OCI-LY1 (cell line): ENCODE measurements around the gene AP2A2.

ENCODE experiments used
- CTCF ChIP-seq: fragments of 200-600 bp; sonication (generic), shearing (Covaris generic); IDR thresholded peaks from 2 replicates; pipeline ENCODE4 v1.5.1; 2017; ENCODE audit warnings: mild to moderate bottlenecking, antibody characterized with exemption, low read length, moderate library complexity, mixed read lengths
- EZH2 ChIP-seq: fragments of 200-600 bp; sonication (generic), shearing (Covaris generic); IDR thresholded peaks from 2 replicates; pipeline ENCODE4 v1.8.0; 2017; ENCODE audit warnings: borderline replicate concordance, mixed run types, mild to moderate bottlenecking, antibody characterized with exemption, low read length, moderate library complexity, mixed read lengths

DNA sequence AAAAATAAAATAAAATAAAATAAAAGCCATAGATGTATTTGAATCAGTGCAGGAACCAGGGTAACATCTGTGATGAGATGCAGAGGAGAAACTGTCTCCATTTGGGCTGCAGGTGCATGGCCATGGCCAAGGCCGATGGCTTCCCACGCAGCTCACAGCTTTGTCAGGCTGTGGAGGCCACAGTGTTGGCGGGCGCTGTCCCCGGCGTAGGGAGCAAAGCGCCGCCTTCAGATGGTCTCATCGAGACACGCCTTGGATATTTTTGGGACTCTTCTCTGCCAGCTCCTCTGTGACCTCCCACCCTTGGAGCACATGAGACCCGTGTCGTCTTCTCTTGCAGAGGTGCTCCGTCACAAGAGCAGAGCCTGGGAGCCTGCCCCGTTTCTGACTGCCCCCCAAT is 72.2 kb downstream of the AP2A2 start:
- TF ChIP-seq CTCF (no peak), EZH2 (no peak)
